ENCODE measurements around the gene WNT7A.

DNA sequence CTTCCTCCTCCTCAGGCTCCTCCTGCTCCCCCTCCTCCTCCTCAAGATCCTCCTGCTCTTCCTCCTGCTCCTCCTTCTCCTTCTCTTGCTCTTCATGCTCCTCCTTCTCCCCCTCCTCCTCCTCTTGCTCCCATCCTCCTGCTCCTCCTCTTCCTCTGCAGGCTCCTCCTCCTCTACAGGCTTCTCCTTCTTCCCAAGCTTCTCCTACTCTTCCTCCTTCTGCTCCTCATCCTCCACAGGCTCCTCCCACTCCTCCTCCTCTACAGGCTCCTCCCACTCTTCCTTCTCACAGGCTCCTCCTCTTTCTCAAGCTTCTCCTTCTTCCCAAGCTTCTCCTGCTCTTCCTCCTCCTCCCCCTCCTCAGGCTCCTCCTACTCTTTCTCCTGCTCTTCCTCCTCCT, 47.7 kb downstream of the WNT7A start:
- TF ChIP-seq SUZ12 (IDR thresholded peaks at IDR 0.05; ENCODE audit: extremely low read depth, insufficient read depth, insufficient read length) (no peak), ZNF274 (IDR thresholded peaks at IDR 0.05; ENCODE audit: low read depth, low read length) (no peak), YY1 (IDR thresholded peaks at IDR 0.05; ENCODE audit: insufficient read depth, insufficient read length) (no peak)

Measured in NT2/D1 (cell line).